HepG2 (cell line): Measurements from ENCODE around the gene VPS37D. TPM values are rescaled to one million over a fixed set of nuclear protein-coding genes. Genes with fewer than 3 reads are reported as not detected.

Experiments
- NR2C2 ChIP-seq: sonication (generic); formaldehyde crosslinking; IDR thresholded peaks from 2 replicates; pipeline ENCODE4 v1.4.0; 2020; ENCODE audit warnings: missing genetic modification reagents, mild to moderate bottlenecking, moderate library complexity, borderline replicate concordance
- PITX1 ChIP-seq: sonication (generic); formaldehyde crosslinking; IDR thresholded peaks from 2 replicates; pipeline ENCODE4 v1.5.1; 2020; ENCODE audit warnings: mild to moderate bottlenecking, missing genetic modification reagents
- RBFOX2 ChIP-seq: fragments of 200-400 bp; formaldehyde crosslinking; IDR thresholded peaks from 2 replicates; pipeline ENCODE4 v1.6.1; 2017; ENCODE audit warnings: low read depth, mild to moderate bottlenecking, low read length
- REPIN1 ChIP-seq: sonication (generic); formaldehyde crosslinking; IDR thresholded peaks from 2 replicates; pipeline ENCODE4 v1.8.0; 2022; ENCODE audit warnings: missing genetic modification reagents, low read depth, mild to moderate bottlenecking, borderline replicate concordance
- ZBTB1 ChIP-seq: sonication (generic); formaldehyde crosslinking; IDR thresholded peaks from 2 replicates; pipeline ENCODE4 v1.4.0; 2020; ENCODE audit warnings: missing genetic modification reagents, borderline replicate concordance
- ZFP36L1 ChIP-seq: sonication (generic); formaldehyde crosslinking; IDR thresholded peaks from 2 replicates; pipeline ENCODE4 v1.8.0; 2022; ENCODE audit warnings: mild to moderate bottlenecking, missing genetic modification reagents, moderate library complexity
- ZFX ChIP-seq: sonication (generic); formaldehyde crosslinking; IDR thresholded peaks from 2 replicates; pipeline ENCODE4 v1.4.0; 2020; ENCODE audit warnings: mild to moderate bottlenecking, low read depth, missing genetic modification reagents, moderate library complexity
- ZKSCAN8 ChIP-seq: IDR thresholded peaks from 2 replicates; pipeline ENCODE4 v1.6.1; 2016; ENCODE audit warnings: borderline replicate concordance, missing genetic modification reagents, missing compliant biosample characterization
- ZNF207 ChIP-seq: fragments of 450-650 bp; IDR thresholded peaks from 2 replicates; pipeline ENCODE4 v1.6.1; 2016; ENCODE audit warnings: antibody characterized with exemption, borderline replicate concordance
- ZNF264 ChIP-seq: sonication (generic); formaldehyde crosslinking; IDR thresholded peaks from 2 replicates; pipeline ENCODE4 v1.4.0; 2020; ENCODE audit warnings: missing genetic modification reagents
- ZNF775 ChIP-seq: sonication (generic); formaldehyde crosslinking; IDR thresholded peaks from 2 replicates; pipeline ENCODE4 v1.4.0; 2020; ENCODE audit warnings: missing genetic modification reagents, mild to moderate bottlenecking, moderate library complexity, borderline replicate concordance
- polyA plus RNA-seq, 8 experiments: library from polyadenylated mRNA; depleted of rRNA in 3 of 8; stranded (reverse) in 7 of 8; unstranded in 1 of 8; fragments of >200 nt; fragmentation: Illumina TruSeq in 4 of 8; extraction: Trizol in 4 of 8; gene quantifications; 2 replicates each; pipeline versions ENCODE4 v1.2.1 to v1.2.3, GENCODE V29; 2011 to 2016; ENCODE audit warnings: low read depth in 4 of 8, missing spikeins in 1 of 8, mixed read lengths in 1 of 8; ENCODE audit not compliant: insufficient read depth in 1 of 8
- total RNA-seq, 5 experiments: library from RNA; depleted of rRNA; stranded (reverse); fragments of >200 nt; fragmentation: Illumina TruSeq; extraction: Trizol; gene quantifications; 2 replicates each; pipeline ENCODE4 v1.2.3, GENCODE V29; 2016; ENCODE audit warnings: low read depth in 1 of 5
- TF ChIP-seq, protein P1 (sequence below), 2 experiments: fragments of 450-650 bp in 1 of 2; sonication (generic) in 1 of 2; formaldehyde crosslinking in 1 of 2; IDR thresholded peaks; 2 replicates each; pipeline versions ENCODE4 v1.6.1 to v1.8.0; 2016 to 2022; ENCODE audit warnings: antibody characterized with exemption in 1 of 2, mild to moderate bottlenecking in 1 of 2, missing genetic modification reagents in 1 of 2
- TF ChIP-seq, protein P2 (sequence below): sonication (generic); formaldehyde crosslinking; IDR thresholded peaks from 2 replicates; pipeline ENCODE4 v1.9.0; 2022; ENCODE audit warnings: low read depth, missing genetic modification reagents
- TF ChIP-seq, protein P3 (sequence below): sonication (generic); formaldehyde crosslinking; IDR thresholded peaks from 2 replicates; pipeline ENCODE4 v1.8.0; 2022; ENCODE audit warnings: mild to moderate bottlenecking, missing genetic modification reagents, moderate library complexity

Gene VPS37D
- total and polyA plus RNA-seq, 2 of the 13 experiments (the other 11 are each of a cell fraction or from before 2014, with no cell fraction given) = 3.8 to 6.3 TPM

DNA sequence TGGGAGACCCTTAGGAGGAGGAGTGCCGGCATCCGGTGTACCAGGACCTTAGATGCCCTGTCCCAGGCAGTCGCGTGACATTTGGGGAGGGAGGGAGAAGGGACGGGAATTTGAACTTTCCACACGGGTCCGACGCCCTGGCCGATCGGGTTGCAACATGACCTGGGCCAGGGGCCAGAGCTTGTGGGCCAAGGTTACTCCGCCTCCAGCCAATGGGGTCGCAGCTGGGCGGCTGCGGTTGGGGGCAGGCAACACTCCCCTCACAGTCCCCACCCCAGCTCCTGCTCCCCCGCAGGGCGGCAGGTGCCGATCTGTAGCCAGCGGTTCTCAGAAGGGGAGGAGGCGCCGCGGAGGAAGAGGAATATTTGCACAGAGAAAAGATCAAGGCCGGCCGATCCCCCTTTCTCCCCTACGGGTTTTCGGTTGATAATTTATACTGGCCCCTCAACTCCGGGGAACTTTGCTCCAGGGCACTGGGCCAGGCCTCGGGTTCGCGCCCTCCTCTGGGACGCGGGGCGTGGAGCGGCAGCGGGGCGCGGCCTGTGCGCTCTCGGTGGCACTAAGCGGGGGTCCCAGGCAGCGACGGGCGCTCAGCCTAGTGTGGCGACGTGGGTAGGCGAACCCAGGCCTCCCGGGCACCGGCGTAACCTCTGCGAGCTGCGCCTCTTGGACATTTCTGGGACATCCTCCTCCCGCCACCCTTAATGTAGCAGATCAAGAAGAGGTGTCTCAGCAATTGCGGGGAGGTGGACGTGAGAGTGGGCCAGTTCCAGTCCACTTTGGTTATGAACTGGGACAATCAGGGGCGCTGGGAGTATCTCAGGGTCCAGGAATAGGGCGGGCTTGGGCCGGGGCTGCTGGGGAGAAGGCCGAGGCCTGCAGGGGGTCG is 44.5 kb upstream of the VPS37D start (continued):
- TF ChIP-seq ZFX (CRISPR knock-in tag) (peak; percentile 86), ZFP36L1 (CRISPR knock-in tag) (no peak), ZNF264 (CRISPR knock-in tag) (peak; percentile 97), ZKSCAN8 (CRISPR knock-in tag) (no peak), ZBTB1 (CRISPR knock-in tag) (no peak), RBFOX2 (peak; percentile 100), ZNF775 (CRISPR knock-in tag) (peak; percentile 38; the same call in 1 of the 2 replicates), REPIN1 (CRISPR knock-in tag) (peak; percentile 88; the same call in 1 of the 2 replicates), NR2C2 (CRISPR knock-in tag) (peak; percentile 91), ZNF207 (no peak), PITX1 (CRISPR knock-in tag) (peak; percentile 91)
- TF ChIP-seq, protein P1, sequence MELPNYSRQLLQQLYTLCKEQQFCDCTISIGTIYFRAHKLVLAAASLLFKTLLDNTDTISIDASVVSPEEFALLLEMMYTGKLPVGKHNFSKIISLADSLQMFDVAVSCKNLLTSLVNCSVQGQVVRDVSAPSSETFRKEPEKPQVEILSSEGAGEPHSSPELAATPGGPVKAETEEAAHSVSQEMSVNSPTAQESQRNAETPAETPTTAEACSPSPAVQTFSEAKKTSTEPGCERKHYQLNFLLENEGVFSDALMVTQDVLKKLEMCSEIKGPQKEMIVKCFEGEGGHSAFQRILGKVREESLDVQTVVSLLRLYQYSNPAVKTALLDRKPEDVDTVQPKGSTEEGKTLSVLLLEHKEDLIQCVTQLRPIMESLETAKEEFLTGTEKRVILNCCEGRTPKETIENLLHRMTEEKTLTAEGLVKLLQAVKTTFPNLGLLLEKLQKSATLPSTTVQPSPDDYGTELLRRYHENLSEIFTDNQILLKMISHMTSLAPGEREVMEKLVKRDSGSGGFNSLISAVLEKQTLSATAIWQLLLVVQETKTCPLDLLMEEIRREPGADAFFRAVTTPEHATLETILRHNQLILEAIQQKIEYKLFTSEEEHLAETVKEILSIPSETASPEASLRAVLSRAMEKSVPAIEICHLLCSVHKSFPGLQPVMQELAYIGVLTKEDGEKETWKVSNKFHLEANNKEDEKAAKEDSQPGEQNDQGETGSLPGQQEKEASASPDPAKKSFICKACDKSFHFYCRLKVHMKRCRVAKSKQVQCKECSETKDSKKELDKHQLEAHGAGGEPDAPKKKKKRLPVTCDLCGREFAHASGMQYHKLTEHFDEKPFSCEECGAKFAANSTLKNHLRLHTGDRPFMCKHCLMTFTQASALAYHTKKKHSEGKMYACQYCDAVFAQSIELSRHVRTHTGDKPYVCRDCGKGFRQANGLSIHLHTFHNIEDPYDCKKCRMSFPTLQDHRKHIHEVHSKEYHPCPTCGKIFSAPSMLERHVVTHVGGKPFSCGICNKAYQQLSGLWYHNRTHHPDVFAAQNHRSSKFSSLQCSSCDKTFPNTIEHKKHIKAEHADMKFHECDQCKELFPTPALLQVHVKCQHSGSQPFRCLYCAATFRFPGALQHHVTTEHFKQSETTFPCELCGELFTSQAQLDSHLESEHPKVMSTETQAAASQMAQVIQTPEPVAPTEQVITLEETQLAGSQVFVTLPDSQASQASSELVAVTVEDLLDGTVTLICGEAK (IDR thresholded peaks at IDR 0.05) = no peak
- TF ChIP-seq, protein P1 (CRISPR knock-in tag; IDR thresholded peaks at IDR 0.05) = peak; percentile 86
- TF ChIP-seq, protein P2, sequence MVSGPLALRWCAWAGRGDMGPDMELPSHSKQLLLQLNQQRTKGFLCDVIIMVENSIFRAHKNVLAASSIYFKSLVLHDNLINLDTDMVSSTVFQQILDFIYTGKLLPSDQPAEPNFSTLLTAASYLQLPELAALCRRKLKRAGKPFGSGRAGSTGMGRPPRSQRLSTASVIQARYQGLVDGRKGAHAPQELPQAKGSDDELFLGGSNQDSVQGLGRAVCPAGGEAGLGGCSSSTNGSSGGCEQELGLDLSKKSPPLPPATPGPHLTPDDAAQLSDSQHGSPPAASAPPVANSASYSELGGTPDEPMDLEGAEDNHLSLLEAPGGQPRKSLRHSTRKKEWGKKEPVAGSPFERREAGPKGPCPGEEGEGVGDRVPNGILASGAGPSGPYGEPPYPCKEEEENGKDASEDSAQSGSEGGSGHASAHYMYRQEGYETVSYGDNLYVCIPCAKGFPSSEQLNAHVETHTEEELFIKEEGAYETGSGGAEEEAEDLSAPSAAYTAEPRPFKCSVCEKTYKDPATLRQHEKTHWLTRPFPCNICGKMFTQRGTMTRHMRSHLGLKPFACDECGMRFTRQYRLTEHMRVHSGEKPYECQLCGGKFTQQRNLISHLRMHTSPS (CRISPR knock-in tag) = peak; percentile 73
- TF ChIP-seq, protein P3, sequence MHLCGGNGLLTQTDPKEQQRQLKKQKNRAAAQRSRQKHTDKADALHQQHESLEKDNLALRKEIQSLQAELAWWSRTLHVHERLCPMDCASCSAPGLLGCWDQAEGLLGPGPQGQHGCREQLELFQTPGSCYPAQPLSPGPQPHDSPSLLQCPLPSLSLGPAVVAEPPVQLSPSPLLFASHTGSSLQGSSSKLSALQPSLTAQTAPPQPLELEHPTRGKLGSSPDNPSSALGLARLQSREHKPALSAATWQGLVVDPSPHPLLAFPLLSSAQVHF (CRISPR knock-in tag) = no peak
